OCI-LY7 (cell line): ENCODE results near the gene CENPX. TPM values are rescaled to one million over a fixed set of nuclear protein-coding genes. Genes with fewer than 3 reads are reported as not detected.
A peak's percentile ranks its signal among the peaks of the same experiment; 100 is the strongest.

ENCODE experiments used
- BruUV-seq: library from RNA; stranded (reverse); fragments of 400-500 nt; replicated peaks from 2 replicates; lab custom pipeline; 2021; lab: Mats Ljungman, UMichigan
- CTCF ChIA-PET: fragments of 300-600 bp; sonication (Branson Sonifier 250); formaldehyde crosslinking; loops from one replicate; lab custom pipeline; 2022; ENCODE audit warnings: antibody characterized with exemption; ENCODE audit not compliant: unreplicated experiment; lab: Charles Lee
- POLR2A ChIA-PET: fragments of 300-600 bp; sonication (Branson Sonifier 250); formaldehyde crosslinking; loops from one replicate; lab custom pipeline; 2022; ENCODE audit warnings: antibody characterized with exemption; lab: Charles Lee
- DNase-seq: peaks from one replicate; pipeline ENCODE4 v3.0.0-alpha.2; 2015; ENCODE audit warnings: low spot score
- H2AFZ ChIP-seq: fragments of 200-600 bp; sonication (generic), shearing (Covaris generic); 2 replicates; pipeline ENCODE4 v1.6.1; 2014; ENCODE audit warnings: mild to moderate bottlenecking, antibody characterized with exemption, low read length, moderate library complexity
- H3K27ac ChIP-seq: fragments of 200-600 bp; sonication (generic); 2 replicates; pipeline ENCODE4 v1.5.1; 2014; ENCODE audit warnings: mixed run types, low read depth, mild to moderate bottlenecking, moderate library complexity, low read length, inconsistent platforms; ENCODE audit not compliant: poor library complexity, severe bottlenecking
- H3K36me3 ChIP-seq: fragments of 200-600 bp; sonication (generic); 2 replicates; pipeline ENCODE4 v1.6.1; 2014; ENCODE audit warnings: mild to moderate bottlenecking, antibody characterized with exemption, low read length, moderate library complexity, mixed read lengths; ENCODE audit not compliant: insufficient read depth
- H3K4me1 ChIP-seq: fragments of 200-600 bp; sonication (generic); 2 replicates; pipeline ENCODE4 v1.5.1; 2014; ENCODE audit warnings: mild to moderate bottlenecking, low read length; ENCODE audit not compliant: insufficient read depth, poor library complexity, severe bottlenecking
- H3K4me2 ChIP-seq: fragments of 200-600 bp; sonication (generic); 2 replicates; pipeline ENCODE4 v1.6.1; 2014; ENCODE audit warnings: mild to moderate bottlenecking, low read length
- H3K4me3 ChIP-seq: fragments of 200-600 bp; sonication (generic); 2 replicates; pipeline ENCODE4 v1.5.1; 2014; ENCODE audit warnings: mild to moderate bottlenecking, low read depth, low read length; ENCODE audit not compliant: poor library complexity, severe bottlenecking
- H3K79me2 ChIP-seq: fragments of 200-600 bp; sonication (generic); 2 replicates; pipeline ENCODE4 v1.6.1; 2016; ENCODE audit warnings: low read depth, mild to moderate bottlenecking, low read length, moderate library complexity, mixed read lengths; ENCODE audit not compliant: insufficient read depth
- H3K9me2 ChIP-seq: fragments of 200-600 bp; sonication (generic); 2 replicates; pipeline ENCODE4 v1.6.1; 2016; ENCODE audit warnings: mild to moderate bottlenecking, low read length, mixed read lengths; ENCODE audit not compliant: insufficient read depth
- H3K9me3 ChIP-seq: fragments of 200-600 bp; sonication (generic); 2 replicates; pipeline ENCODE4 v1.6.1; 2014; ENCODE audit warnings: mild to moderate bottlenecking, mixed run types, low read length, mixed read lengths
- H4K20me1 ChIP-seq: fragments of 200-600 bp; sonication (generic); 2 replicates; pipeline ENCODE4 v1.6.1; 2014; ENCODE audit warnings: mild to moderate bottlenecking, antibody characterized with exemption, low read length, moderate library complexity, mixed read lengths; ENCODE audit not compliant: insufficient read depth
- EZH2phosphoT487 ChIP-seq: fragments of 200-600 bp; sonication (generic); IDR thresholded peaks from 2 replicates; pipeline ENCODE4 v1.6.1; 2018; ENCODE audit warnings: low read depth, borderline replicate concordance, mild to moderate bottlenecking, mixed run types, antibody characterized with exemption, low read length, moderate library complexity, mixed read lengths
- intact Hi-C: fragments of 100-400 bp; cut with micrococcal nuclease; formaldehyde crosslinking; loops from one replicate; pipeline ENCODE4 v1.10.0; 2022; ENCODE audit not compliant: unreplicated experiment
- total RNA-seq, 2 experiments: library from RNA; depleted of rRNA in 1 of 2; stranded (reverse); fragments of >200 nt in 1 of 2; shearing (Covaris generic) in 1 of 2; gene quantifications; 2 replicates each; pipeline ENCODE4 v1.2.3, GENCODE V29; 2014 to 2022
- TF ChIP-seq, protein P1 (sequence below): fragments of 200-600 bp; sonication (generic); conservative IDR thresholded peaks from 2 replicates; pipeline ENCODE4 v1.5.1; 2014; ENCODE audit warnings: mild to moderate bottlenecking, antibody characterized with exemption, low read length, moderate library complexity, mixed read lengths

CENPX gene
- total RNA-seq, 2 experiments from 2014 or later = 130 to 251 TPM

DNA sequence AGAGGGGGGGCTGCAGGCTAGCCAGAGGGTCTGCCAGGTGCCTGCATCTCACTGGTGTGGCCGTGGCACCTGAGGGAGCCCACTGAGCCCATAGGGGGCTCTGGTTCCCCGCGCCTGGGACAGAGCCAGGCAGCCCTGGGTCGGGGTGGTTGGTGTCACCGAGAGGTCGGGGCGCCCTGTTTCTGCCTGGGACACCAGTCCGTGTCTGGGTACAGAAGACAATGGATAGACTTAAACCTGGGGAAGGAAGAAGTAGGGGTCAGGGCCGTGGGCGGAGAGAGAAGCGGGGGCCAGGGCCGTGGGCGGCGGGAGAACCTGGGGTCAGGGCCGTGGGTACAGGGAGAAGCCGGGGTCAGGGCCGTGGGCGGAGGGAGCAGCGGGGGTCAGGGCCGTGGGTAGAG, 25.9 kb upstream of the CENPX start:
- ChIA-PET POLR2A (no interaction called here), CTCF (no interaction called here)
- Histone ChIP-seq H3K36me3 (0 out of 2 replicates have a peak, but pooled peaks cover 4% of the 10 kb centered on the region), H4K20me1 (no peaks in the 10 kb centered on the region), H3K4me1 (peaks cover 21% of the 10 kb centered on the region), H2AFZ (no peak overlapping the region), H3K4me2 (no peak overlapping the region), H3K4me3 (no peak overlapping the region), H3K27ac (no peak overlapping the region), H3K79me2 (peaks cover 8% of the 10 kb centered on the region; the same call in 1 of the 2 replicates), H3K9me2 (no peaks in the 10 kb centered on the region), H3K9me3 (no peaks in the 10 kb centered on the region)
- no TSS peak for BruUV-seq
- intact Hi-C loops = no loop called here
- no peak for DNase-seq
- TF ChIP-seq, protein P1, sequence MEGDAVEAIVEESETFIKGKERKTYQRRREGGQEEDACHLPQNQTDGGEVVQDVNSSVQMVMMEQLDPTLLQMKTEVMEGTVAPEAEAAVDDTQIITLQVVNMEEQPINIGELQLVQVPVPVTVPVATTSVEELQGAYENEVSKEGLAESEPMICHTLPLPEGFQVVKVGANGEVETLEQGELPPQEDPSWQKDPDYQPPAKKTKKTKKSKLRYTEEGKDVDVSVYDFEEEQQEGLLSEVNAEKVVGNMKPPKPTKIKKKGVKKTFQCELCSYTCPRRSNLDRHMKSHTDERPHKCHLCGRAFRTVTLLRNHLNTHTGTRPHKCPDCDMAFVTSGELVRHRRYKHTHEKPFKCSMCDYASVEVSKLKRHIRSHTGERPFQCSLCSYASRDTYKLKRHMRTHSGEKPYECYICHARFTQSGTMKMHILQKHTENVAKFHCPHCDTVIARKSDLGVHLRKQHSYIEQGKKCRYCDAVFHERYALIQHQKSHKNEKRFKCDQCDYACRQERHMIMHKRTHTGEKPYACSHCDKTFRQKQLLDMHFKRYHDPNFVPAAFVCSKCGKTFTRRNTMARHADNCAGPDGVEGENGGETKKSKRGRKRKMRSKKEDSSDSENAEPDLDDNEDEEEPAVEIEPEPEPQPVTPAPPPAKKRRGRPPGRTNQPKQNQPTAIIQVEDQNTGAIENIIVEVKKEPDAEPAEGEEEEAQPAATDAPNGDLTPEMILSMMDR = no peak

DNA sequence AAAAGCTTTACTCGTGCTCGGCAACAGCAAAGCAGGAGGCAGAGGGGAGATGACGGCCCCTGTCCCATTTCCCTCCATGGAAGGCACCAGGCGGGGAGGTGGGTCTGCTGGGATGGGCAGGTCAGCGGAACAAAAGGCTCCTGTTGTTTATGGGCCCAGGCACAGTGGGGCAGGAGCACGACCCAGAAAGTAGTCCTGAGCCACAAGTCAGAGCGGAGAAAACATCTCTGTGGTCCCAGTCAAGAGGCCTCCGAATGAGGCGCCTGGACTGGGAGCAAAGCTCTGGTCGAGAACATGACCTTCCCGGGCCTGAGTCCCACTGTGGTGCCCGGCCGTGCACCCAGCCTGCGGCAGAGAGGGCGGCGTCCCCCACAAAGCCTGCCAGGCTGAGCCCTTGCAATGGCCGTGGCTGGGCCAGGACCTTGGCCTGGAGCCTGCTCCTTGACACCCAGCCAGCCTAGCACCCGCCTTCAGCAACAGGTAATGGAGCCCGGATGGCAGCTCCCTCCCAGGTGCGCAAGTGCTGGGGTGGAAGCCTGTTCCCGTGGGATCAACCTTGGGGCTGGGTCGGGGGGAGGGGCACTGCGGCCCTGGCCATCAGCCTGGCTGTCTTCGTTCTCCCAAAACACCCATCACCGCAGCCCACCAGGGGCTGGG, 25.4 kb upstream of the CENPX start:
- Histone ChIP-seq H3K79me2 (peaks cover 8% of the 10 kb centered on the region; the same call in 1 of the 2 replicates), H3K36me3 (no peaks in the 10 kb centered on the region), H3K4me2 (no peak overlapping the region), H2AFZ (no peak overlapping the region), H3K9me3 (no peaks in the 10 kb centered on the region), H3K9me2 (no peaks in the 10 kb centered on the region), H3K4me1 (peaks cover 19% of the 10 kb centered on the region), H3K27ac (no peak overlapping the region), H3K4me3 (no peak overlapping the region), H4K20me1 (no peaks in the 10 kb centered on the region)
- CTCF ChIA-PET = no interaction called here
- intact Hi-C loops = no loop called here
- TSS peak; percentile 72 for BruUV-seq
- POLR2A ChIA-PET = interaction anchor here (1.5 kb wide), 1 partner anchor 11 kb away, joined by 4 read pairs; the partner anchor contains the start of gene DCXR
- TF ChIP-seq, protein P1 = no peak
- TF ChIP-seq EZH2phosphoT487 = no peak
- DNase-seq = no peak

DNA sequence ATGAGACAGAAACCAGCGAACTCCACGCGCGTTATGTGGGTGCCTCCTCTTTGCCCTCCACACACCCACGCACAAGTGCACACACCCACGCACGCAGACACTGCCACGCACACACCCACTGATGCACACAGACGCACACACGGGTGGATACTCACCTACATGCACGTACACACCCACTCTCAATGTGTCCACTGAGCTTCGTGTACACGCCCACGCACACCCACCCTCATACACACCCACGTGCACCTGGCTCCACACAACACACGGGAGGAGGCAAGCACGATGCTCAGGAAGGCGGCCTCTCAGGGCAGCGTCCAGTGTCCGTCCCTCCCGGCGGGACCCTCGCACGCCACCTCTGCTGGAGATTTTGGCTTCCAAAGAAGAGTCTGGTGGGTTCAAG, 24.7 kb upstream of the CENPX start:
- Histone ChIP-seq H3K27ac (no peak overlapping the region), H4K20me1 (no peaks in the 10 kb centered on the region), H3K4me1 (peaks cover 12% of the 10 kb centered on the region), H3K79me2 (peaks cover 3% of the 10 kb centered on the region; the same call in 1 of the 2 replicates), H2AFZ (no peak overlapping the region), H3K9me3 (no peaks in the 10 kb centered on the region), H3K36me3 (no peaks in the 10 kb centered on the region), H3K4me3 (no peak overlapping the region), H3K9me2 (no peaks in the 10 kb centered on the region), H3K4me2 (no peak overlapping the region)
- POLR2A ChIA-PET = interaction anchor here (1.5 kb wide), 1 partner anchor 10 kb away, joined by 4 read pairs; the partner anchor contains the start of gene DCXR
- intact Hi-C loops = no loop called here
- BruUV-seq = no TSS peak
- CTCF ChIA-PET = no interaction called here
- TF ChIP-seq, protein P1 = no peak
- no peak for TF ChIP-seq EZH2phosphoT487
- no peak for DNase-seq
